Neural crest cell (in vitro differentiated cells): ENCODE results near the gene RERE. TPM values are rescaled to one million over a fixed set of nuclear protein-coding genes. Genes with fewer than 3 reads are reported as not detected.
A peak's percentile ranks its signal among the peaks of the same experiment; 100 is the strongest.

Source experiments
- DNase-seq: peaks from one replicate; pipeline ENCODE4 v3.0.0; 2021; ENCODE audit warnings: low read depth, mixed read lengths, low spot score
- H3K27ac Mint-ChIP-seq: one replicate; pipeline ENCODE4 v1.8.0; 2021; ENCODE audit warnings: mild to moderate bottlenecking, mixed read lengths; ENCODE audit not compliant: unreplicated experiment
- H3K27me3 Mint-ChIP-seq: 2 replicates; pipeline ENCODE4 v1.8.0; 2021; ENCODE audit warnings: low read depth, mild to moderate bottlenecking, mixed read lengths
- H3K36me3 Mint-ChIP-seq: 2 replicates; pipeline ENCODE4 v1.8.0; 2021; ENCODE audit warnings: low read depth, mild to moderate bottlenecking, mixed read lengths
- H3K4me1 Mint-ChIP-seq: 2 replicates; pipeline ENCODE4 v1.8.0; 2021; ENCODE audit warnings: mixed read lengths
- H3K4me3 Mint-ChIP-seq: one replicate; pipeline ENCODE4 v1.8.0; 2021; ENCODE audit warnings: mild to moderate bottlenecking, mixed read lengths
- H3K9me3 Mint-ChIP-seq: 2 replicates; pipeline ENCODE4 v1.8.0; 2021; ENCODE audit warnings: mixed read lengths
- CTCF ChIP-seq: fragments of 200-600 bp; sonication (generic); conservative IDR thresholded peaks from 2 replicates; pipeline ENCODE4 v1.5.0; 2021; ENCODE audit warnings: antibody characterized with exemption, mild to moderate bottlenecking
- total RNA-seq: library from RNA; stranded (reverse); gene quantifications from 2 replicates; pipeline ENCODE4 v1.2.1, GENCODE V29; 2021

Gene RERE
- total RNA-seq, 1 donor from 2014 or later: 122 TPM

- no peak overlapping the region for H3K4me3 Mint-ChIP-seq
Observed at GRCh38 chr1:8396786-8397406, 420.5 kb downstream of the RERE start.

GRCh38 chr1:8396083-8396785, 421.2 kb downstream of the RERE start:
- TF ChIP-seq CTCF: no peak
- Mint-ChIP-seq H3K27me3 (no peaks in the 10 kb centered on the region), H3K4me1 (peaks cover 44% of the 10 kb centered on the region), H3K36me3 (peaks cover 10% of the 10 kb centered on the region), H3K4me3 (no peak overlapping the region), H3K27ac (peak overlapping the region; percentile 45), H3K9me3 (no peaks in the 10 kb centered on the region)
- no peak for DNase-seq

More at GRCh38 chr1:8396786-8397406, 420.5 kb downstream of the RERE start:
- Mint-ChIP-seq H3K36me3 (peaks cover 10% of the 10 kb centered on the region), H3K27me3 (no peaks in the 10 kb centered on the region), H3K9me3 (no peaks in the 10 kb centered on the region), H3K4me1 (peaks cover 42% of the 10 kb centered on the region), H3K27ac (peak overlapping the region; percentile 45)
- TF ChIP-seq CTCF: no peak
- no peak for DNase-seq

GRCh38 chr1:8395433-8395866, 422.0 kb downstream of the RERE start:
- no peaks in the 10 kb centered on the region for H3K9me3 Mint-ChIP-seq

GRCh38 chr1:8394456-8395321, 422.8 kb downstream of the RERE start:
- H3K27me3 Mint-ChIP-seq: no peaks in the 10 kb centered on the region
- no peak for DNase-seq
- no peak overlapping the region for H3K4me3 Mint-ChIP-seq
- H3K9me3 Mint-ChIP-seq: no peaks in the 10 kb centered on the region
- peaks cover 12% of the 10 kb centered on the region for H3K36me3 Mint-ChIP-seq
- H3K27ac Mint-ChIP-seq: no peak overlapping the region
- no peak for TF ChIP-seq CTCF
- H3K4me1 Mint-ChIP-seq: peaks cover 50% of the 10 kb centered on the region

More at GRCh38 chr1:8395433-8395866, 422.0 kb downstream of the RERE start:
- no peaks in the 10 kb centered on the region for H3K27me3 Mint-ChIP-seq
- TF ChIP-seq CTCF: no peak
- H3K4me1 Mint-ChIP-seq: peaks cover 50% of the 10 kb centered on the region
- no peak for DNase-seq
- peaks cover 10% of the 10 kb centered on the region for H3K36me3 Mint-ChIP-seq
- H3K4me3 Mint-ChIP-seq: no peak overlapping the region
- peak overlapping the region; percentile 60 for H3K27ac Mint-ChIP-seq

- TF ChIP-seq CTCF: no peak
- DNase-seq: no peak
- Mint-ChIP-seq H3K27ac (no peak overlapping the region), H3K4me1 (peaks cover 49% of the 10 kb centered on the region), H3K36me3 (peaks cover 19% of the 10 kb centered on the region), H3K9me3 (no peaks in the 10 kb centered on the region), H3K4me3 (no peak overlapping the region), H3K27me3 (no peaks in the 10 kb centered on the region)
Observed at GRCh38 chr1:8392522-8392921, 424.9 kb downstream of the RERE start.
